Calu3 (cell line): ENCODE results near the gene TSPAN11. TPM values are rescaled to one million over a fixed set of nuclear protein-coding genes. Genes with fewer than 3 reads are reported as not detected.

Source experiments
- BruUV-seq: library from RNA; stranded (reverse); fragments of 400-500 nt; replicated peaks from 2 replicates; lab custom pipeline; 2021; lab: Mats Ljungman, UMichigan
- CTCF ChIA-PET: fragments of 300-600 bp; sonication (Branson Sonifier 250); formaldehyde crosslinking; loops from one replicate; lab custom pipeline; 2022; ENCODE audit warnings: antibody characterized with exemption; lab: Charles Lee
- DNase-seq: peaks from one replicate; pipeline ENCODE4 v3.0.0; 2022
- H3K27ac Mint-ChIP-seq: one replicate; pipeline ENCODE4 v1.8.0; 2022; ENCODE audit warnings: mixed read lengths; ENCODE audit not compliant: unreplicated experiment
- H3K27me3 Mint-ChIP-seq: one replicate; pipeline ENCODE4 v1.8.0; 2022; ENCODE audit warnings: mixed read lengths; ENCODE audit not compliant: unreplicated experiment
- H3K36me3 Mint-ChIP-seq: one replicate; pipeline ENCODE4 v1.8.0; 2022; ENCODE audit warnings: mild to moderate bottlenecking, moderate library complexity, mixed read lengths; ENCODE audit not compliant: insufficient read depth, unreplicated experiment
- H3K4me1 Mint-ChIP-seq: one replicate; pipeline ENCODE4 v1.8.0; 2022; ENCODE audit warnings: mild to moderate bottlenecking, low read depth, mixed read lengths; ENCODE audit not compliant: unreplicated experiment
- H3K4me3 Mint-ChIP-seq: one replicate; pipeline ENCODE4 v1.8.0; 2022; ENCODE audit warnings: mild to moderate bottlenecking, low read depth, moderate library complexity, mixed read lengths; ENCODE audit not compliant: unreplicated experiment
- H3K9me3 Mint-ChIP-seq: one replicate; pipeline ENCODE4 v1.8.0; 2022; ENCODE audit warnings: low read depth, mixed read lengths; ENCODE audit not compliant: unreplicated experiment
- intact Hi-C: fragments of 100-400 bp; cut with micrococcal nuclease; formaldehyde crosslinking; loops from one replicate; pipeline ENCODE4 v1.10.0; 2022; ENCODE audit not compliant: unreplicated experiment
- total RNA-seq: library from RNA; stranded (reverse); gene quantifications from 2 replicates; pipeline ENCODE4 v1.2.3, GENCODE V29; 2022
- TF ChIP-seq, protein P1 (sequence below): fragments of 200-600 bp; IDR thresholded peaks from one replicate; pipeline ENCODE4 v1.8.0; 2022; ENCODE audit warnings: antibody characterized with exemption; ENCODE audit not compliant: unreplicated experiment

TSPAN11 gene
- total RNA-seq, 1 experiment from 2014 or later = not detected

DNA sequence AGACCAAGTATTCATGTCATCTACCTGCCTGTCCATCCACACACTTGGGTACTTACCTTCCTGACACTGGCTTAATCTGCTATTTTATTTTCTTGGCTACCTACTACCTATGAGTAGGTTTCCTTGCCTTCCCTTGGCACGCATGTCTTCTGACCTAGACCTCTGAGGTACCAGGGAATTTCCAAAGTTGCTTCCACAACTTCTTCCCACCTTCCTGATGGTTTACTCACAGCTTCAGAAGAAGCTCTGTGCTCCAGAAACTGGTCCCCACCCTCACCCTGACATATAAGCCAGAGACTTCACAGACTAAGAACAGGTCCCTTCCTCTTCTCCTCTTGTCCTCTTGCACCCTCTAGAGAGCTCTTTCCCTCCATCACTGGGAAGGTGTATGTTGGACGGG, 111.4 kb downstream of the TSPAN11 start:
- no peak overlapping the region for H3K4me3 Mint-ChIP-seq
- H3K4me1 Mint-ChIP-seq = no peaks in the 10 kb centered on the region
- no TSS peak for BruUV-seq
- intact Hi-C loops = no loop called here
- CTCF ChIA-PET = no interaction called here
- TF ChIP-seq, protein P1, sequence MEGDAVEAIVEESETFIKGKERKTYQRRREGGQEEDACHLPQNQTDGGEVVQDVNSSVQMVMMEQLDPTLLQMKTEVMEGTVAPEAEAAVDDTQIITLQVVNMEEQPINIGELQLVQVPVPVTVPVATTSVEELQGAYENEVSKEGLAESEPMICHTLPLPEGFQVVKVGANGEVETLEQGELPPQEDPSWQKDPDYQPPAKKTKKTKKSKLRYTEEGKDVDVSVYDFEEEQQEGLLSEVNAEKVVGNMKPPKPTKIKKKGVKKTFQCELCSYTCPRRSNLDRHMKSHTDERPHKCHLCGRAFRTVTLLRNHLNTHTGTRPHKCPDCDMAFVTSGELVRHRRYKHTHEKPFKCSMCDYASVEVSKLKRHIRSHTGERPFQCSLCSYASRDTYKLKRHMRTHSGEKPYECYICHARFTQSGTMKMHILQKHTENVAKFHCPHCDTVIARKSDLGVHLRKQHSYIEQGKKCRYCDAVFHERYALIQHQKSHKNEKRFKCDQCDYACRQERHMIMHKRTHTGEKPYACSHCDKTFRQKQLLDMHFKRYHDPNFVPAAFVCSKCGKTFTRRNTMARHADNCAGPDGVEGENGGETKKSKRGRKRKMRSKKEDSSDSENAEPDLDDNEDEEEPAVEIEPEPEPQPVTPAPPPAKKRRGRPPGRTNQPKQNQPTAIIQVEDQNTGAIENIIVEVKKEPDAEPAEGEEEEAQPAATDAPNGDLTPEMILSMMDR = no peak
- H3K9me3 Mint-ChIP-seq = no peaks in the 10 kb centered on the region
- DNase-seq = no peak
- H3K27me3 Mint-ChIP-seq = no peaks in the 10 kb centered on the region
- no peaks in the 10 kb centered on the region for H3K36me3 Mint-ChIP-seq
- H3K27ac Mint-ChIP-seq = no peak overlapping the region

DNA sequence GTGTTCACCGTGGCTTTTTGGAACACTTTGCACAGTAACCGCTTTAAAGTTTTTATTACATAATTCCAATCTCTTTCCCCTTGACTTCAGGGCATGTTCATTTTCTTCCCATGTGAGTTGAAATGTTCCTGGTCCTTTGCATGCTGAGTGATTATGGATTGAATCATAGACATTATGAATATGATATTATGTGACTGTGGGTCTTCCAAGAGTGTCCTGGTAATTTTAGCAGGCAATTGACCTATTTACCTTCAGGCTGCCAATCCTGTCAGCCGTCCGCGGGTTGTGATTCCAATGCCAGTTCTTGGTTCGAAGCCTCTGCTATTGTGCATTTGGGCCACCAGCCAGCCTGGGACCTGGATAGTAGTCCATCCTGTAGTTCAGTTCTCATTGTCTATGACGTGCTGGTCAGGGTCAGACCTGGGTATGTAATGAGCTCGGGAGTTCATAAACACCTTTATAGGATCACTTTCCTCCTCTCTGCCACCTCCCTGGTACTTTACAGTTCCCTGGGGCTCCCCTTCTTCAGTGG, 114.6 kb downstream of the TSPAN11 start:
- Mint-ChIP-seq H3K27me3 (no peaks in the 10 kb centered on the region), H3K27ac (no peak overlapping the region), H3K9me3 (no peaks in the 10 kb centered on the region), H3K4me3 (no peak overlapping the region), H3K36me3 (no peaks in the 10 kb centered on the region), H3K4me1 (no peaks in the 10 kb centered on the region)
- DNase-seq = no peak
- no TSS peak for BruUV-seq
- CTCF ChIA-PET = no interaction called here
- TF ChIP-seq, protein P1 = no peak
- intact Hi-C loops = no loop called here

Other genes with a start within 250 kb of the TSPAN11 start
- gene IPO8, start 230.9 kb upstream of the TSPAN11 start, total RNA-seq = 40.1 and 44.1 TPM in 2 replicates
- gene CAPRIN2, start 171.8 kb upstream of the TSPAN11 start, total RNA-seq = 48.5 and 52.2 TPM in 2 replicates
- 126 and 134 TPM in 2 replicates for gene DDX11, start 147.1 kb downstream of the TSPAN11 start, total RNA-seq